HepG2 (cell line): Measurements from ENCODE around the gene CD3D. TPM values are rescaled to one million over a fixed set of nuclear protein-coding genes. Genes with fewer than 3 reads are reported as not detected.

ENCODE experiments used
- ARID5B ChIP-seq: IDR thresholded peaks from 2 replicates; pipeline ENCODE4 v1.4.0; 2020; ENCODE audit warnings: mild to moderate bottlenecking, missing genetic modification reagents
- DPF2 ChIP-seq: sonication (generic); formaldehyde crosslinking; IDR thresholded peaks from 2 replicates; pipeline ENCODE4 v1.4.0; 2020; ENCODE audit warnings: mild to moderate bottlenecking, low read depth, missing genetic modification reagents, borderline replicate concordance
- FOXA1 ChIP-seq, 2 experiments: fragments of 450-650 bp in 1 of 2; sonication (generic) in 1 of 2; formaldehyde crosslinking in 1 of 2; IDR thresholded peaks; 2 replicates each; pipeline versions ENCODE4 v1.4.0 to v1.6.1; 2016 to 2020; ENCODE audit warnings: missing genetic modification reagents in 1 of 2
- HDAC2 ChIP-seq: sonication (generic); formaldehyde crosslinking; IDR thresholded peaks from 2 replicates; pipeline ENCODE4 v1.4.0; 2020; ENCODE audit warnings: missing genetic modification reagents
- HHEX ChIP-seq: IDR thresholded peaks from 2 replicates; pipeline ENCODE4 v1.6.1; 2016; ENCODE audit warnings: control low read depth
- HOXD1 ChIP-seq: sonication (generic); formaldehyde crosslinking; IDR thresholded peaks from 2 replicates; pipeline ENCODE4 v1.5.0; 2020; ENCODE audit warnings: missing genetic modification reagents
- IKZF1 ChIP-seq: fragments of 450-650 bp; IDR thresholded peaks from 2 replicates; pipeline ENCODE4 v1.7.1; 2016
- IRF2 ChIP-seq: IDR thresholded peaks from 2 replicates; pipeline ENCODE4 v1.6.1; 2018; ENCODE audit warnings: missing genetic modification reagents, missing compliant biosample characterization
- MTF1 ChIP-seq: sonication (generic); formaldehyde crosslinking; IDR thresholded peaks from 2 replicates; pipeline ENCODE4 v1.5.0; 2020; ENCODE audit warnings: missing genetic modification reagents
- MYNN ChIP-seq: sonication (generic); formaldehyde crosslinking; IDR thresholded peaks from 2 replicates; pipeline ENCODE4 v1.4.0; 2020; ENCODE audit warnings: mild to moderate bottlenecking, low read depth, missing genetic modification reagents
- TOPORS ChIP-seq: sonication (generic); formaldehyde crosslinking; IDR thresholded peaks from 2 replicates; pipeline ENCODE4 v1.8.0; 2023; ENCODE audit warnings: mild to moderate bottlenecking, missing genetic modification reagents
- ZEB1 ChIP-seq: IDR thresholded peaks from 2 replicates; pipeline ENCODE4 v1.6.1; 2012; ENCODE audit warnings: mild to moderate bottlenecking, low read depth, inconsistent platforms; ENCODE audit not compliant: insufficient replicate concordance
- ZFP36 ChIP-seq: fragments of 150-350 bp; IDR thresholded peaks from 2 replicates; pipeline ENCODE4 v1.6.1; 2018; ENCODE audit warnings: borderline replicate concordance, low read length, low read depth; ENCODE audit not compliant: partially characterized antibody
- ZFP62 ChIP-seq: sonication (generic); formaldehyde crosslinking; IDR thresholded peaks from 2 replicates; pipeline ENCODE4 v1.4.0; 2020; ENCODE audit warnings: missing genetic modification reagents
- ZNF143 ChIP-seq: sonication (generic); formaldehyde crosslinking; IDR thresholded peaks from 2 replicates; pipeline ENCODE4 v1.4.0; 2020; ENCODE audit warnings: missing genetic modification reagents
- ZNF343 ChIP-seq: sonication (generic); formaldehyde crosslinking; IDR thresholded peaks from 2 replicates; pipeline ENCODE4 v1.4.0; 2020; ENCODE audit warnings: mild to moderate bottlenecking, missing genetic modification reagents
- ZNF563 ChIP-seq: sonication (generic); formaldehyde crosslinking; IDR thresholded peaks from 2 replicates; pipeline ENCODE4 v1.8.0; 2022; ENCODE audit warnings: mild to moderate bottlenecking, moderate library complexity, missing genetic modification reagents
- ZNF580 ChIP-seq: IDR thresholded peaks from 2 replicates; pipeline ENCODE4 v1.6.1; 2016; ENCODE audit warnings: low read depth, borderline replicate concordance
- ZNF589 ChIP-seq: sonication (generic); formaldehyde crosslinking; conservative IDR thresholded peaks from 2 replicates; pipeline ENCODE4 v1.8.0; 2022; ENCODE audit warnings: mild to moderate bottlenecking, moderate library complexity, missing genetic modification reagents
- ZNF609 ChIP-seq: sonication (generic); formaldehyde crosslinking; IDR thresholded peaks from 2 replicates; pipeline ENCODE4 v1.4.0; 2020; ENCODE audit warnings: mild to moderate bottlenecking, missing genetic modification reagents, borderline replicate concordance
- ZNF644 ChIP-seq: IDR thresholded peaks from 2 replicates; pipeline ENCODE4 v1.6.1; 2016; ENCODE audit warnings: low read depth
- ZNF713 ChIP-seq: sonication (generic); formaldehyde crosslinking; IDR thresholded peaks from 2 replicates; pipeline ENCODE4 v1.4.0; 2020; ENCODE audit warnings: mild to moderate bottlenecking, missing genetic modification reagents
- polyA plus RNA-seq, 8 experiments: library from polyadenylated mRNA; depleted of rRNA in 3 of 8; stranded (reverse) in 7 of 8; unstranded in 1 of 8; fragments of >200 nt; fragmentation: Illumina TruSeq in 4 of 8; extraction: Trizol in 4 of 8; gene quantifications; 2 replicates each; pipeline versions ENCODE4 v1.2.1 to v1.2.3, GENCODE V29; 2011 to 2016; ENCODE audit warnings: low read depth in 4 of 8, missing spikeins in 1 of 8, mixed read lengths in 1 of 8; ENCODE audit not compliant: insufficient read depth in 1 of 8
- total RNA-seq, 5 experiments: library from RNA; depleted of rRNA; stranded (reverse); fragments of >200 nt; fragmentation: Illumina TruSeq; extraction: Trizol; gene quantifications; 2 replicates each; pipeline ENCODE4 v1.2.3, GENCODE V29; 2016; ENCODE audit warnings: low read depth in 1 of 5

Gene CD3D
- total and polyA plus RNA-seq, 2 of the 13 experiments (the other 11 are each of a cell fraction or from before 2014, with no cell fraction given): 0.66 to 6.6 TPM

GRCh38 chr11:118314988-118315411, 27.5 kb downstream of the CD3D start (continued):
- TF ChIP-seq ZNF589: no peak
- TF ChIP-seq DPF2 (CRISPR knock-in tag): no peak
- no peak for TF ChIP-seq MYNN (CRISPR knock-in tag)
- no peak for TF ChIP-seq ZNF713 (CRISPR knock-in tag)
- no peak for TF ChIP-seq ZNF563 (CRISPR knock-in tag)
- no peak for TF ChIP-seq ZFP62
- TF ChIP-seq ZEB1: no peak
- TF ChIP-seq IKZF1: no peak
- no peak for TF ChIP-seq MTF1 (CRISPR knock-in tag)
- TF ChIP-seq ZNF580 (CRISPR knock-in tag): no peak
- no peak for TF ChIP-seq ZNF644 (CRISPR knock-in tag)
- peak; percentile 57; the same call in 1 of the 2 replicates for TF ChIP-seq HDAC2 (CRISPR knock-in tag)
- no peak for TF ChIP-seq IRF2 (CRISPR knock-in tag)
- TF ChIP-seq ZFP36: peak; percentile 49
- no peak for TF ChIP-seq FOXA1 (IDR thresholded peaks at IDR 0.05)
- TF ChIP-seq FOXA1 (CRISPR knock-in tag; IDR thresholded peaks at IDR 0.05): peak; percentile 67
- TF ChIP-seq TOPORS (CRISPR knock-in tag): no peak
- no peak for TF ChIP-seq HOXD1
- peak; percentile 97 for TF ChIP-seq ZNF609 (CRISPR knock-in tag)
- TF ChIP-seq ZNF143 (CRISPR knock-in tag): no peak
- peak; percentile 34; the same call in 1 of the 2 replicates for TF ChIP-seq ARID5B (CRISPR knock-in tag)
- peak; percentile 96 for TF ChIP-seq HHEX (CRISPR knock-in tag)
- no peak for TF ChIP-seq ZNF343 (CRISPR knock-in tag)
